ENCODE results near the gene SREBF2.
A peak's percentile ranks its signal among the peaks of the same experiment; 100 is the strongest.

The SREBF2 gene

GRCh38 chr22:41821471-41822316 is 11.2 kb upstream of the SREBF2 start:
- DNase-seq = no peak
- TF ChIP-seq CTCF (IDR thresholded peaks at IDR 0.05; ENCODE audit: low read depth, low read length) = no peak
- no peak overlapping the region for H3K4me3 ChIP-seq (ENCODE audit: low read depth, low read length)
- no peaks in the 10 kb centered on the region for H3K27me3 ChIP-seq (ENCODE audit: insufficient read depth, low read depth, severe bottlenecking)
- peaks cover 45% of the 10 kb centered on the region for H3K36me3 ChIP-seq
- no peak overlapping the region for H3K27ac ChIP-seq
- no peaks in the 10 kb centered on the region for H3K9me3 ChIP-seq (ENCODE audit: severe bottlenecking)

GRCh38 chr22:41822317-41823057 is 10.4 kb upstream of the SREBF2 start:
- peaks cover 43% of the 10 kb centered on the region for H3K36me3 ChIP-seq
- peak; percentile 29 for TF ChIP-seq CTCF (IDR thresholded peaks at IDR 0.05; ENCODE audit: low read depth, low read length)
- no peak for DNase-seq
- H3K9me3 ChIP-seq (ENCODE audit: severe bottlenecking) = no peaks in the 10 kb centered on the region
- H3K27me3 ChIP-seq (ENCODE audit: insufficient read depth, low read depth, severe bottlenecking) = no peaks in the 10 kb centered on the region
- H3K27ac ChIP-seq = no peak overlapping the region
- no peak overlapping the region for H3K4me3 ChIP-seq (ENCODE audit: low read depth, low read length)

GRCh38 chr22:41823797-41824196 is 9.1 kb upstream of the SREBF2 start:
- H3K27ac ChIP-seq = no peak overlapping the region
- DNase-seq = no peak
- no peak for TF ChIP-seq CTCF (IDR thresholded peaks at IDR 0.05; ENCODE audit: low read depth, low read length)
- H3K27me3 ChIP-seq (ENCODE audit: insufficient read depth, low read depth, severe bottlenecking) = no peaks in the 10 kb centered on the region
- H3K4me3 ChIP-seq (ENCODE audit: low read depth, low read length) = no peak overlapping the region
- no peaks in the 10 kb centered on the region for H3K9me3 ChIP-seq (ENCODE audit: severe bottlenecking)
- peaks cover 43% of the 10 kb centered on the region for H3K36me3 ChIP-seq

- no peak overlapping the region for H3K4me3 ChIP-seq (ENCODE audit: low read depth, low read length)
- no peak for DNase-seq
- H3K9me3 ChIP-seq (ENCODE audit: severe bottlenecking) = no peaks in the 10 kb centered on the region
- no peak for TF ChIP-seq CTCF (IDR thresholded peaks at IDR 0.05; ENCODE audit: low read depth, low read length)
- H3K27me3 ChIP-seq (ENCODE audit: insufficient read depth, low read depth, severe bottlenecking) = no peaks in the 10 kb centered on the region
- no peak overlapping the region for H3K27ac ChIP-seq
- peaks cover 42% of the 10 kb centered on the region for H3K36me3 ChIP-seq
Measured at GRCh38 chr22:41825376-41825775, 7.5 kb upstream of the SREBF2 start.

- H3K36me3 ChIP-seq = peaks cover 42% of the 10 kb centered on the region
- no peak overlapping the region for H3K4me3 ChIP-seq (ENCODE audit: low read depth, low read length)
- TF ChIP-seq CTCF (IDR thresholded peaks at IDR 0.05; ENCODE audit: low read depth, low read length) = no peak
- H3K27me3 ChIP-seq (ENCODE audit: insufficient read depth, low read depth, severe bottlenecking) = no peaks in the 10 kb centered on the region
- no peaks in the 10 kb centered on the region for H3K9me3 ChIP-seq (ENCODE audit: severe bottlenecking)
- no peak for DNase-seq
- no peak overlapping the region for H3K27ac ChIP-seq
Measured at GRCh38 chr22:41826021-41826420, 6.9 kb upstream of the SREBF2 start.
